ENCODE results near the gene PRR36. TPM values are rescaled to one million over a fixed set of nuclear protein-coding genes. Genes with fewer than 3 reads are reported as not detected.

Gene PRR36
- total and polyA plus RNA-seq, 8 donors, result 0.18 to 0.61 (median 0.47) TPM; not detected in 4

DNA sequence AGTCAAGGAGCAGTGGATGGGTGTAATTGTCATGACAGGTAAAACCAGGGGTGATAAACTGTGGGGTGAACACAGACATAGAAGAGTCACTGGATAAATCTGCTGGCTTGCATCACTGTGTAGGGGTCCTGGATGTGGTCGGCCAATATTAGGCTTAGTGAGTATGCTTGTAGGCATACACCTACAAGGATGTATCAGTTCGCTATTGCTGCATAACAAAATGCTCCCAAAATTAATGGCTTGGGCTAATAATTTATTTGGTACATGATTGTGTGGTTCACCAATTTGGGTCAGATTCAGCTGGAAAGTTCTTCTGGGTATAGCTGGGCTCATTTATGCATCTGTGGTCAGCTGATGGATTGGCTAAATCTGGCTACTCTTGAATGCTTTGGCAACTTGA is 55.4 kb downstream of the PRR36 start:
- no peaks in the 10 kb centered on the region for H3K36me3 ChIP-seq
- TF ChIP-seq, protein P1, sequence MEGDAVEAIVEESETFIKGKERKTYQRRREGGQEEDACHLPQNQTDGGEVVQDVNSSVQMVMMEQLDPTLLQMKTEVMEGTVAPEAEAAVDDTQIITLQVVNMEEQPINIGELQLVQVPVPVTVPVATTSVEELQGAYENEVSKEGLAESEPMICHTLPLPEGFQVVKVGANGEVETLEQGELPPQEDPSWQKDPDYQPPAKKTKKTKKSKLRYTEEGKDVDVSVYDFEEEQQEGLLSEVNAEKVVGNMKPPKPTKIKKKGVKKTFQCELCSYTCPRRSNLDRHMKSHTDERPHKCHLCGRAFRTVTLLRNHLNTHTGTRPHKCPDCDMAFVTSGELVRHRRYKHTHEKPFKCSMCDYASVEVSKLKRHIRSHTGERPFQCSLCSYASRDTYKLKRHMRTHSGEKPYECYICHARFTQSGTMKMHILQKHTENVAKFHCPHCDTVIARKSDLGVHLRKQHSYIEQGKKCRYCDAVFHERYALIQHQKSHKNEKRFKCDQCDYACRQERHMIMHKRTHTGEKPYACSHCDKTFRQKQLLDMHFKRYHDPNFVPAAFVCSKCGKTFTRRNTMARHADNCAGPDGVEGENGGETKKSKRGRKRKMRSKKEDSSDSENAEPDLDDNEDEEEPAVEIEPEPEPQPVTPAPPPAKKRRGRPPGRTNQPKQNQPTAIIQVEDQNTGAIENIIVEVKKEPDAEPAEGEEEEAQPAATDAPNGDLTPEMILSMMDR (IDR thresholded peaks at IDR 0.05), result no peak
- TF ChIP-seq POLR2AphosphoS5 (IDR thresholded peaks at IDR 0.05) (no peak), POLR2A (IDR thresholded peaks at IDR 0.05) (no peak)
- H3K9me3 ChIP-seq, result peaks cover 0 to 33% (median 21%) of the 10 kb centered on the region in 4 donors
- no peak overlapping the region for H3K27ac ChIP-seq
- no peaks in the 10 kb centered on the region for H3K4me1 ChIP-seq
- no peak overlapping the region for H3K4me3 ChIP-seq
- H3K27me3 ChIP-seq, result peaks cover 0 to 41% (median 0%) of the 10 kb centered on the region in 3 donors
- WGBS, 5 donors, result 46 to 80% (median 75%) methylated on average over 2 of the region's 2 CpGs
- DNase-seq, result no peak
- intact Hi-C loops (cut with DNase I; ENCODE audit: low total_unique reads), result no loop called here

Other genes starting within 250 kb of the PRR36 start
- gene XAB2, start 244.8 kb downstream of the PRR36 start, total RNA-seq, result 100 to 1,000 TPM in 1 of 5 donors, 10 to 100 TPM in 4; 24.6 to 106 (median 40.7) TPM
- gene XAB2, start 244.8 kb downstream of the PRR36 start, polyA plus RNA-seq, result 10 to 100 TPM; 43.2 to 57.5 (median 53.6) TPM
- 10 to 100 TPM in 3 of 5 donors, 1 to 10 TPM in 1, under 1 TPM in 1; 0.89 to 33.2 (median 10.1) TPM for gene PET100, start 244.6 kb downstream of the PRR36 start, total RNA-seq
- gene PET100, start 244.6 kb downstream of the PRR36 start, polyA plus RNA-seq, result 100 to 1,000 TPM; 115 to 197 (median 188) TPM
- 1 to 10 TPM in 1 of 5 donors, not detected in 4; 2.7 TPM for gene PCP2, start 240.7 kb downstream of the PRR36 start, total RNA-seq
- 1 to 10 TPM; 3.7 to 9.3 (median 4.3) TPM for gene PCP2, start 240.7 kb downstream of the PRR36 start, polyA plus RNA-seq
- gene STXBP2, start 237.3 kb downstream of the PRR36 start, total RNA-seq, result 100 to 1,000 TPM in 4 of 5 donors, 10 to 100 TPM in 1; 46.6 to 734 (median 167) TPM
- 100 to 1,000 TPM in 2 of 3 donors, 10 to 100 TPM in 1; 90.1 to 145 (median 130) TPM for gene STXBP2, start 237.3 kb downstream of the PRR36 start, polyA plus RNA-seq
- gene RETN, start 205.3 kb downstream of the PRR36 start, total RNA-seq, result 1 to 10 TPM in 1 of 5 donors, not detected in 4; 9.6 TPM
- gene RETN, start 205.3 kb downstream of the PRR36 start, polyA plus RNA-seq, result 10 to 100 TPM in 1 of 3 donors, 1 to 10 TPM in 1, not detected in 1; 6.2 to 41.4 TPM
- gene MCEMP1, start 197.3 kb downstream of the PRR36 start, total RNA-seq, result 1 to 10 TPM in 1 of 5 donors, under 1 TPM in 2, not detected in 2; 0.37 to 7.0 (median 0.43) TPM
- 1 to 10 TPM in 2 of 3 donors, under 1 TPM in 1; 0.65 to 9.1 (median 1.2) TPM for gene MCEMP1, start 197.3 kb downstream of the PRR36 start, polyA plus RNA-seq
- 10 to 100 TPM in 3 of 5 donors, 1 to 10 TPM in 2; 4.5 to 20.6 (median 15.1) TPM for gene TRAPPC5, start 193.6 kb downstream of the PRR36 start, total RNA-seq
- gene TRAPPC5, start 193.6 kb downstream of the PRR36 start, polyA plus RNA-seq, result 100 to 1,000 TPM; 108 to 203 (median 134) TPM
- 1 to 10 TPM in 1 of 5 donors, not detected in 4; 1.5 TPM for gene FCER2, start 172.3 kb downstream of the PRR36 start, total RNA-seq
- gene FCER2, start 172.3 kb downstream of the PRR36 start, polyA plus RNA-seq, result under 1 TPM in 1 of 3 donors, not detected in 2; 0.48 TPM
- gene CLEC4G, start 142.3 kb downstream of the PRR36 start, total RNA-seq, result 1 to 10 TPM in 1 of 5 donors, under 1 TPM in 1, not detected in 3; 0.37 to 1.0 TPM
- 1 to 10 TPM in 1 of 3 donors, under 1 TPM in 1, not detected in 1; 0.25 to 1.2 TPM for gene CLEC4G, start 142.3 kb downstream of the PRR36 start, polyA plus RNA-seq
- gene CD209, start 126.9 kb downstream of the PRR36 start, total RNA-seq, result 10 to 100 TPM in 2 of 5 donors, 1 to 10 TPM in 3; 1.8 to 51.9 (median 7.1) TPM
- gene CD209, start 126.9 kb downstream of the PRR36 start, polyA plus RNA-seq, result 1 to 10 TPM in 2 of 3 donors, under 1 TPM in 1; 0.38 to 3.4 (median 2.0) TPM
- gene CLEC4M, start 111.1 kb downstream of the PRR36 start, total RNA-seq, result 1 to 10 TPM in 1 of 5 donors, not detected in 4; 1.8 TPM
- not detected for gene CLEC4M, start 111.1 kb downstream of the PRR36 start, polyA plus RNA-seq
- gene EVI5L, start 44.2 kb downstream of the PRR36 start, total RNA-seq, result 10 to 100 TPM in 2 of 5 donors, 1 to 10 TPM in 3; 4.9 to 31.6 (median 9.3) TPM
- 1 to 10 TPM; 5.1 to 8.2 (median 7.8) TPM for gene EVI5L, start 44.2 kb downstream of the PRR36 start, polyA plus RNA-seq
- 10 to 100 TPM in 1 of 5 donors, 1 to 10 TPM in 2, under 1 TPM in 1, not detected in 1; 0.58 to 12.5 (median 2.5) TPM for gene LRRC8E, start 14.1 kb upstream of the PRR36 start, total RNA-seq
- 1 to 10 TPM in 2 of 3 donors, under 1 TPM in 1; 0.93 to 2.1 (median 1.7) TPM for gene LRRC8E, start 14.1 kb upstream of the PRR36 start, polyA plus RNA-seq
- 10 to 100 TPM in 4 of 5 donors, 1 to 10 TPM in 1; 4.1 to 52.2 (median 11.0) TPM for gene MAP2K7, start 29.5 kb upstream of the PRR36 start, total RNA-seq
- gene MAP2K7, start 29.5 kb upstream of the PRR36 start, polyA plus RNA-seq, result 10 to 100 TPM; 13.5 to 27.5 (median 15.9) TPM
- gene TGFBR3L, start 40.4 kb upstream of the PRR36 start, total RNA-seq, result not detected
- 1 to 10 TPM in 1 of 3 donors, not detected in 2; 1.5 TPM for gene TGFBR3L, start 40.4 kb upstream of the PRR36 start, polyA plus RNA-seq
- 10 to 100 TPM in 3 of 5 donors, 1 to 10 TPM in 2; 2.3 to 18.3 (median 12.2) TPM for gene SNAPC2, start 45.9 kb upstream of the PRR36 start, total RNA-seq
- 10 to 100 TPM; 15.0 to 22.8 (median 17.7) TPM for gene SNAPC2, start 45.9 kb upstream of the PRR36 start, polyA plus RNA-seq
- 10 to 100 TPM in 1 of 5 donors, 1 to 10 TPM in 3, not detected in 1; 1.3 to 58.5 (median 3.8) TPM for gene CTXN1, start 51.7 kb upstream of the PRR36 start, total RNA-seq
- 1 to 10 TPM in 2 of 3 donors, under 1 TPM in 1; 0.92 to 7.7 (median 1.2) TPM for gene CTXN1, start 51.7 kb upstream of the PRR36 start, polyA plus RNA-seq
- gene TIMM44, start 69.3 kb upstream of the PRR36 start, total RNA-seq, result 100 to 1,000 TPM in 2 of 5 donors, 10 to 100 TPM in 3; 41.0 to 123 (median 88.1) TPM
- gene TIMM44, start 69.3 kb upstream of the PRR36 start, polyA plus RNA-seq, result 10 to 100 TPM; 44.6 to 55.9 (median 49.4) TPM
- 10 to 100 TPM; 11.2 to 50.2 (median 20.2) TPM for gene ELAVL1, start 131.3 kb upstream of the PRR36 start, total RNA-seq
- gene ELAVL1, start 131.3 kb upstream of the PRR36 start, polyA plus RNA-seq, result 10 to 100 TPM; 14.7 to 25.4 (median 18.5) TPM
- gene CCL25, start 178.4 kb upstream of the PRR36 start, total RNA-seq, result 1 to 10 TPM in 1 of 5 donors, not detected in 4; 5.1 TPM
- gene CCL25, start 178.4 kb upstream of the PRR36 start, polyA plus RNA-seq, result not detected

Measured in stomach (tissue), 9 donors.